ENCODE data around the gene ZBTB4. TPM values are rescaled to one million over a fixed set of nuclear protein-coding genes. Genes with fewer than 3 reads are reported as not detected.
"Not testable (repeated sequence)": the region's sequence is repeated elsewhere in the genome, so short reads cannot be mapped to it uniquely, and the experiment has no call there.

Gene ZBTB4
- total and polyA plus RNA-seq, 9 of the 15 experiments (the other 6 are each of a cell fraction or from before 2014, with no cell fraction given) = 0.92 to 6.9 (median 3.3) TPM

DNA sequence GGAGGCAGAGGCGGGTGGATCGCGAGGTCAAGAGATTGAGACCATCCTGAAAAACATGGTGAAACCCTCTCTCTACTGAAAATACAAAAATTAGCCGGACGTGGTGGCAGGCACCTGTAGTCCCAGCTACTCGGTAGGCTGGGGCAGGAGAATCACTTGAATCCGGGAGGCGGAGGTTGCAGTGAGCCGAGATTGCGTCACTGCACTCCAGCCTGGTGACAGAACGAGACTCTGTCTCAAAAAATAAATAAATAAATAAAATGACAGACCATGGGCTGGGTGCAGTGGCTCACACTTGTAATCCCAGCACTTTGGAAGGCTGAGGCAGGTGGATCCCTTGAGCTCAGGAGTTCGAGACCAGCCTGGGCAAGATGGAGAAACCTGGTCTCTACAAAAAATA is 9.6 kb downstream of the ZBTB4 start:
- FAIRE-seq; H3K9me1 ChIP-seq (ENCODE audit: control insufficient read depth, insufficient read depth, low read length); CTCF ChIA-PET (ENCODE audit: low intra/inter-chr PET ratio): not testable (repeated sequence)

DNA sequence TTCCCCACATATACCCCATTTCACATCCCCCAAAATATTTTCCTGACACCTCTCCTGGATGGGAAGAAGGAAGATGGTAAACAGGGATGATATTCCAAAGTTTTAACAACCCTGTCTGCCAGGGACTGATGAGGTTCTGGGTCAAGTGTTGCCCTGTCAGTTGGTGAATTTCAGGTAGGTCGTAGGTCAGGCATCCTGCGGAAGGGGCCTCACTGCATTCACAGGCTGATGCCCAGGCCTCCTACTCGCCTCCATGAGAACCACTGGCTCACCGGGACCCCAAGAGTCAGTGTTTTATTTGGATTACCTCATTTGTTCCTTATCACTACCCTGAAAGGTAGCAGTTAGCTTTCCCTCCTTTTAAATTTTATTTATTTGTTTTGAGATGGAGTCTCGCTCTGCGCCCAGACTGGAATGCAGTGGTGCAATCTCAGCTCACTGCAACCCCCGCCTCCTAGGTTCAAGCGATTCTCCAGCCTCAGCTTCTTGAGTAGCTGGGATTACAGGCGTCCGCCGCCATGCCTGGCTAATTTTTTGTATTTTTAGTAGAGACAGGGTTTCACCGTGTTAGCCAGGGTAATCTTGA is 10.5 kb downstream of the ZBTB4 start:
- POLR2A ChIA-PET = interaction anchor here (0.5 to 3.2 kb wide), 5 partner anchors 10 to 107 kb away, joined by 3 to 10 read pairs (median 3); partner anchors contain the start of genes POLR2A and ZBTB4

More for the DNA sequence above, 9.6 kb downstream of the ZBTB4 start:
- intact Hi-C loops (cut with micrococcal nuclease); ATAC-seq; BruUV-seq (replicated peaks); H3K27me3 ChIP-seq (ENCODE audit: control insufficient read depth in 2 of 2, insufficient read depth in 2 of 2, low read length in 2 of 2); H2AFZ ChIP-seq (ENCODE audit: low read depth, low read length); in situ Hi-C loops (cut with MboI); H3K27ac ChIP-seq (ENCODE audit: extremely low read depth, low read depth, low read length); DNase-seq (ENCODE audit: extremely low read depth in 1 of 4, low spot score in 3 of 4); H3K9ac ChIP-seq (ENCODE audit: insufficient read depth in 1 of 2, low read depth in 2 of 2, low read length in 2 of 2); H3K9me3 ChIP-seq (replicated peaks; ENCODE audit: control insufficient read depth, insufficient read depth, low read depth, low read length); H3K4me2 ChIP-seq (ENCODE audit: insufficient read depth, low read length); H3K4me3 ChIP-seq; H4K20me1 ChIP-seq (replicated peaks; ENCODE audit: control insufficient read depth, insufficient read depth, low read length): not testable (repeated sequence)
- H3K4me1 ChIP-seq (replicated peaks in 1 of 2; ENCODE audit: control insufficient read depth in 2 of 2, insufficient read depth in 2 of 2, low read length in 2 of 2) = peaks cover 8 to 20% of the 10 kb centered on the region in 2 experiments
- TF ChIP-seq, protein P1, sequence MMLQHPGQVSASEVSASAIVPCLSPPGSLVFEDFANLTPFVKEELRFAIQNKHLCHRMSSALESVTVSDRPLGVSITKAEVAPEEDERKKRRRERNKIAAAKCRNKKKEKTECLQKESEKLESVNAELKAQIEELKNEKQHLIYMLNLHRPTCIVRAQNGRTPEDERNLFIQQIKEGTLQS (IDR thresholded peaks at IDR 0.05) = 0 out of 2 replicates have a peak, but pooled peaks have one; percentile 8
- TF ChIP-seq, protein P1 (CRISPR knock-in tag; conservative IDR thresholded peaks at IDR 0.05) = not testable (repeated sequence)
- WGBS (ENCODE audit: insufficient coverage, low coverage, missing lambda C conversion rate) = 93% methylated on average over 9 of the region's 12 CpGs
- POLR2A ChIA-PET = interaction anchor here (0.6 to 3.2 kb wide), 4 partner anchors 10 to 67 kb away, joined by 3 to 10 read pairs (median 4); partner anchors contain the start of genes POLR2A and ZBTB4
- H3K79me2 ChIP-seq (ENCODE audit: control insufficient read depth, insufficient read depth, low read length) = peaks cover 43% of the 10 kb centered on the region
- H3K36me3 ChIP-seq (ENCODE audit: control insufficient read depth, insufficient read depth, low read length) = peaks cover 13% of the 10 kb centered on the region; the same call in 1 of the 3 replicates

More for the DNA sequence above, 10.5 kb downstream of the ZBTB4 start:
- no peaks in the 10 kb centered on the region for H3K9me1 ChIP-seq (ENCODE audit: control insufficient read depth, insufficient read depth, low read length)
- ATAC-seq = no peak
- no peaks in the 10 kb centered on the region for H3K9me3 ChIP-seq (replicated peaks; ENCODE audit: control insufficient read depth, insufficient read depth, low read depth, low read length)
- peaks cover 33% of the 10 kb centered on the region for H3K79me2 ChIP-seq (ENCODE audit: control insufficient read depth, insufficient read depth, low read length)
- BruUV-seq (replicated peaks) = no TSS peak
- 71% methylated on average over 8 of the region's 12 CpGs for WGBS (ENCODE audit: insufficient coverage, low coverage, missing lambda C conversion rate)
- no peak overlapping the region for H2AFZ ChIP-seq (ENCODE audit: low read depth, low read length)
- in situ Hi-C loops (cut with MboI) = no loop called here
- no peaks in the 10 kb centered on the region for H3K27me3 ChIP-seq (ENCODE audit: control insufficient read depth in 2 of 2, insufficient read depth in 2 of 2, low read length in 2 of 2)
- no peaks in the 10 kb centered on the region for H4K20me1 ChIP-seq (replicated peaks; ENCODE audit: control insufficient read depth, insufficient read depth, low read length)
- FAIRE-seq = no peak
- H3K9ac ChIP-seq (ENCODE audit: insufficient read depth in 1 of 2, low read depth in 2 of 2, low read length in 2 of 2) = no peak overlapping the region
- no peak overlapping the region for H3K4me2 ChIP-seq (ENCODE audit: insufficient read depth, low read length)
- no peak for DNase-seq (ENCODE audit: extremely low read depth in 1 of 4, low spot score in 3 of 4)
- H3K36me3 ChIP-seq (ENCODE audit: control insufficient read depth, insufficient read depth, low read length) = peaks cover 16% of the 10 kb centered on the region; the same call in 1 of the 3 replicates
- H3K27ac ChIP-seq (ENCODE audit: extremely low read depth, low read depth, low read length) = no peak overlapping the region
- peaks cover 8 to 20% of the 10 kb centered on the region in 2 experiments for H3K4me1 ChIP-seq (replicated peaks in 1 of 2; ENCODE audit: control insufficient read depth in 2 of 2, insufficient read depth in 2 of 2, low read length in 2 of 2)
- TF ChIP-seq ZNF589 (CRISPR knock-in tag; IDR thresholded peaks at IDR 0.05; ENCODE audit: low read depth) (no peak), ZNF354B (CRISPR knock-in tag; IDR thresholded peaks at IDR 0.05) (no peak), ZFP30 (CRISPR knock-in tag; IDR thresholded peaks at IDR 0.05; ENCODE audit: borderline replicate concordance) (no peak), STAG1 (CRISPR knock-in tag; IDR thresholded peaks at IDR 0.05; ENCODE audit: borderline replicate concordance) (no peak)
- intact Hi-C loops (cut with micrococcal nuclease) = no loop called here
- CTCF ChIA-PET (ENCODE audit: low intra/inter-chr PET ratio) = no interaction called here
- H3K4me3 ChIP-seq = no peak overlapping the region
